HL-60 (cell line): ENCODE measurements around the gene HMG20A.

Source experiments
- DNase-seq, 2 experiments: peaks; one replicate each; pipeline ENCODE4 v3.0.0-alpha.2; 2010 to 2020; ENCODE audit warnings: low read depth in 1 of 2, low spot score in 1 of 2
- H3K27ac ChIP-seq: fragments of 250-450 bp; sonication (Bioruptor Pico); replicated peaks from 2 replicates; pipeline ENCODE4 v1.5.1; 2020; ENCODE audit warnings: mild to moderate bottlenecking, moderate library complexity
- H3K27me3 ChIP-seq: fragments of 250-450 bp; sonication (Bioruptor Pico); 2 replicates; pipeline ENCODE4 v1.5.1; 2021; ENCODE audit warnings: mild to moderate bottlenecking, moderate library complexity; ENCODE audit not compliant: insufficient read depth, poor library complexity, severe bottlenecking
- H3K4me3 ChIP-seq: replicated peaks from 2 replicates; pipeline ENCODE4 v1.5.1; 2011; ENCODE audit warnings: mild to moderate bottlenecking, control low read depth, low read length; ENCODE audit not compliant: insufficient read depth
- CTCF ChIP-seq: IDR thresholded peaks from one replicate; pipeline ENCODE4 v1.5.1; 2011; ENCODE audit warnings: low read length, control low read depth, inconsistent platforms; ENCODE audit not compliant: insufficient read depth
- GABPA ChIP-seq: IDR thresholded peaks from 2 replicates; pipeline ENCODE4 v1.6.1; 2012; ENCODE audit warnings: low read depth
- POLR2AphosphoS5 ChIP-seq: IDR thresholded peaks from 2 replicates; pipeline ENCODE4 v1.6.1; 2012; ENCODE audit warnings: low read depth
- REST ChIP-seq: IDR thresholded peaks from 2 replicates; pipeline ENCODE4 v1.6.1; 2012; ENCODE audit warnings: low read depth; ENCODE audit not compliant: insufficient replicate concordance
- SPI1 ChIP-seq: IDR thresholded peaks from 2 replicates; pipeline ENCODE4 v1.6.1; 2012; ENCODE audit warnings: low read depth, mild to moderate bottlenecking, borderline replicate concordance

The HMG20A gene

GRCh38 chr15:77470235-77470634, 49.5 kb downstream of the HMG20A start:
- DNase-seq: no peak
- H3K27me3 ChIP-seq: no peaks in the 10 kb centered on the region
- no peak for TF ChIP-seq REST
- TF ChIP-seq CTCF: no peak
- TF ChIP-seq SPI1: no peak
- TF ChIP-seq POLR2AphosphoS5: no peak
- TF ChIP-seq GABPA: no peak
- H3K27ac ChIP-seq: no peak overlapping the region
- no peak overlapping the region for H3K4me3 ChIP-seq

- Histone ChIP-seq H3K27me3 (no peaks in the 10 kb centered on the region), H3K27ac (no peak overlapping the region), H3K4me3 (no peak overlapping the region)
- DNase-seq: no peak
- no peak for TF ChIP-seq POLR2AphosphoS5
- TF ChIP-seq SPI1: no peak
- TF ChIP-seq CTCF: no peak
- no peak for TF ChIP-seq GABPA
- TF ChIP-seq REST: no peak
Observed at GRCh38 chr15:77473328-77473727, 52.6 kb downstream of the HMG20A start.

GRCh38 chr15:77474310-77474988, 53.8 kb downstream of the HMG20A start:
- Histone ChIP-seq H3K27me3 (no peaks in the 10 kb centered on the region), H3K4me3 (no peak overlapping the region), H3K27ac (no peak overlapping the region)
- no peak for DNase-seq
- no peak for TF ChIP-seq REST
- no peak for TF ChIP-seq CTCF
- TF ChIP-seq GABPA: no peak
- no peak for TF ChIP-seq SPI1
- TF ChIP-seq POLR2AphosphoS5: no peak
